Endometrial microvascular endothelial cells (primary cell): ENCODE data around the gene CLDN5. TPM values are rescaled to one million over a fixed set of nuclear protein-coding genes. Genes with fewer than 3 reads are reported as not detected.

Experiments used
- in situ Hi-C: cut with HindIII; loops from 2 replicates; pipeline ENCODE4 v1.10.0; 2017; ENCODE audit warnings: low sequenced_read_pairs, low pct_unique_long_range_greater_than_20kb; ENCODE audit errors: inconsistent ontology term
- total RNA-seq: library from RNA; depleted of rRNA; stranded (reverse); fragments of >200 nt; gene quantifications from one replicate; pipeline ENCODE4 v1.2.3, GENCODE V29; 2015; ENCODE audit errors: inconsistent ontology term

Gene CLDN5
- total RNA-seq, 1 donor from 2014 or later = 621 TPM

- in situ Hi-C loops = no loop called here
Measured at GRCh38 chr22:19509923-19510322, 14.3 kb downstream of the CLDN5 start.

DNA sequence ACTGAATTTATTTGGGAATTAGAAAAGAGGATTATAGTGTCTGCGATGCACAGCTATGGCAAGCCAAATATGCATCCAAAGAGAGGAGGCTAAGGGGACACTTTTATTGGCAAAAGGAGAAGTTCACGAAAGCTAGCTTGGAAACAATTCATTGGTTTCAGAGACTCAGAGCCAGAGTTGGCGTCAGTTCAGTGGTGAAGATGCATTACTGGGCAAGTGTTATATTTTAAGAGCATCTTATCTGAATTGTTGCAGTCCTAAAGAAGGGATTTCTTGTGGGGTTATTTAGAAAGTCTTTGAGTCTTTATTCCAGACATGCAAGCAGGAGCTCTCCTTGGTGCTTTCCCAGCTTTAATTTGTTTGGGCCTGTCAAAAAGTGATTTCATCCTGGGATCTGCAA lies 15.0 kb downstream of the CLDN5 start:
- in situ Hi-C loops = no loop called here

GRCh38 chr22:19508024-19508776 lies 16.0 kb downstream of the CLDN5 start:
- in situ Hi-C loops = no loop called here

DNA sequence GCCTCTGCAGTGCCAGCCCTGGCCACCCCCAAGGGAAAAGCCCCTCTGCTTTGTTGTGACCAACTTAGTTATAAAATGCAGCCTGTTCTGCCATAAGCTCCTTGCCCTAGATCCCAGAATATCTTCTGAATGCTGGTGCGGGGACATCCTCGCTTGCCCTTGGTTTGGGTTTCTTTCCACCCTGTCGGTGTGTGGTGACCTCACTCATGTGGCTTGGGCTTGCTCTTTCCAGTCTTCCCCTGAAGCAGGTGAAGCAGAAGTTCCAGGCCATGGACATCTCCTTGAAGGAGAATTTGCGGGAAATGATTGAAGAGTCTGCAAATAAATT lies 16.7 kb downstream of the CLDN5 start:
- in situ Hi-C loops = no loop called here

DNA sequence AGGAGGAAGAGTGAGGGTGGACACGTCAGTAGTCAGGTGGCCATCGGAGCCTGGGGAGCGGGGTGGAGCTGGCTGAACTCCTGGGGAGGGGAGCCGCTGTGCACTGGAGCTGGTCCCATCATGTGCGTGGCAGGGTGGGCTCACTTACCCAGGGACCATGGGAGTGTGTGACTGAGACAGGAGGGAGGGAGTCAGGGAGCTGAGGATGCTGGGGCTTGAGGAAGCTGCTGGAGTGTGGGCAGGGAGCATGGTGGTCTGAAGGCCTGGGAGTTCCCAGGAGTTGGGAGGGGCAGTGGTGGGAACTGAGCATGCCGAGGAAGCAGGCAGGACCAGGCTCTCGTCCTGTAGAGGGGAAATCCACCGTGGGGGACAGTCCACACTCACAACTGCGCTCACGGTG lies 18.0 kb downstream of the CLDN5 start:
- in situ Hi-C loops = no loop called here

GRCh38 chr22:19505735-19506126 lies 18.5 kb downstream of the CLDN5 start:
- in situ Hi-C loops = no loop called here

DNA sequence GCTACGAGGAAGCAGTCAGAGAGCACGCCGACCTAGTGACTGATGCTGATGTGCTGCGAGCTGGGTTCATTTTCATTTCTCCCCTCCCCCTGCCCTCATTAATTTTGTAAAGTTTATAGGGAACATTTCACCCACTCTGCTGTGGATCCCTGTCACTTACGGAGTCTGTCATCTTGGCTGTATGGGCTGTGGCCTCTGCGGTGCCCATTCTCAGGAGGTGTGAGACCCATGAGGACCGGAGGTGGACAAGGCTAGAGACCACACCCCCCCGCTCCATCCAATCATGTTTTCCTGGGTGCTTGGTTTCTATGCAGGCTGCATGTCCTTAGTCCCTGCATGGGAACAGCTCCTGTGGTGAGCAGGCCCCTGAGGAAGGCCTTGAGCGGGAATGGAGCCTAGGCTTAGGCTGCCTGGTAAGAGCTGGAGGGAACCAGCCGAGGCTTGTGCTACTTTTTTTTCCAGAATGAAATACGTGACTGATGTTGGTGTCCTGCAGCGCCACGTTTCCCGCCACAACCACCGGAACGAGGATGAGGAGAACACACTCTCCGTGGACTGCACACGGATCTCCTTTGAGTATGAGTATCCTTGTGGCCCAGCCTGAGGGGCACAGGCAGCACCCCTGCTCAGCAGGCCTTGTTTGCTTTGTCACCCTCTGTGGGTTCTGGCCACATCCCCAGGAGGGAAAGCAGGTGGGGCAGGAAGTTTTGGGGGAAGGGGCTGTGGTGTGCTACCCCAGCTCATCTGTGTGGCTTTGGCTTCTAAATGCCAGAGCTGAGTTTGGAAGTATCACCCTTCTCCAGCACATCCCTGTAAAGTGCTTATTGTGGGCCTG lies 19.1 kb downstream of the CLDN5 start:
- in situ Hi-C loops = no loop called here

GRCh38 chr22:19503869-19504268 lies 20.3 kb downstream of the CLDN5 start:
- in situ Hi-C loops = no loop called here

DNA sequence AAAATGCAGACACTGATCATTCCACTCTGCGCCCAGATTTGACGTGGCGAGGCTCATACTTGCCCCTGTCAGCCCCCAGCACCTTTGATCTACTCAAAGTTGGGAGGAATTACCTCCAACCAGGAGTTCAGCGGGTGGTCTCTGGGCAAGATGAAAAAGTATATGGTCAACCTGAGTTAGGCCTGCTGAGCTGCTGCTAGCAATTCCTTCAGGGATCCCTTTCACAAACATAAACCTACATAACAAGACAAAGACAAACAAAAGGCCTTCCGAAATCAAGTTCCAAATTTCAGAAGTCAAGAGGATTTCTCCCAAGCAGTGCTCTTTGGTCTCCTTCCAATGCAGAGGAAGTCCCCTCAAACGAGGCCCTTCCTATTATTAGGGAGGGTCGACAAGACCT lies 20.8 kb downstream of the CLDN5 start:
- in situ Hi-C loops = no loop called here

DNA sequence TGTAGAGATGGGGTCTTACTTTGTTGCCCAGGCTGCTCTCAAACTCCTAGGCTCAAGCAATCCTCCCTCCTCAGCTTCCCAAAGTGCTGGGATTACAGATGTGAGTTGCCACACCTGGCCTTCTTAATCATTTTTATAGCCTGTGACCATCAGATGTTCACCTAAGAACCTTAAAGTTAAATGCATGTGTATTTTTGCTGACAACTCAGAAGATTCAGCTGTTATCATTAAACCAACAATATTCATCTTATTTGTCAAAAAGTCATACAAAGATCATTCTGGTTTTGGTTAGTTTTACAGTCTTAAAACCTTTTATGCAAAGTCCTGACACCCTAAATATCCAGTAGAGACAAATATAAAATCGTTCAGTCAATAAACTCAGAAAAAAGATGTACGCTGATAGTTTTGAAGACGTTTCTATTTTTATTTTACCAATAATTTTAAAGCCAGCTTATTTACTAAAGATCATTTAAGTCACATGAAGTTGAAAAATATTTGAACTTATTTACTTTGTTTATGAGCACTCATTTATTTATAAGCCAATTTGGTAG lies 22.2 kb downstream of the CLDN5 start:
- in situ Hi-C loops = no loop called here

- in situ Hi-C loops = no loop called here
Measured at GRCh38 chr22:19499880-19500242, 24.3 kb downstream of the CLDN5 start.

- in situ Hi-C loops = no loop called here
Measured at GRCh38 chr22:19499236-19499879, 24.9 kb downstream of the CLDN5 start.

- in situ Hi-C loops = no loop called here
Measured at GRCh38 chr22:19498866-19499190, 25.4 kb downstream of the CLDN5 start.

- in situ Hi-C loops = no loop called here
Measured at GRCh38 chr22:19498154-19498865, 25.9 kb downstream of the CLDN5 start.

DNA sequence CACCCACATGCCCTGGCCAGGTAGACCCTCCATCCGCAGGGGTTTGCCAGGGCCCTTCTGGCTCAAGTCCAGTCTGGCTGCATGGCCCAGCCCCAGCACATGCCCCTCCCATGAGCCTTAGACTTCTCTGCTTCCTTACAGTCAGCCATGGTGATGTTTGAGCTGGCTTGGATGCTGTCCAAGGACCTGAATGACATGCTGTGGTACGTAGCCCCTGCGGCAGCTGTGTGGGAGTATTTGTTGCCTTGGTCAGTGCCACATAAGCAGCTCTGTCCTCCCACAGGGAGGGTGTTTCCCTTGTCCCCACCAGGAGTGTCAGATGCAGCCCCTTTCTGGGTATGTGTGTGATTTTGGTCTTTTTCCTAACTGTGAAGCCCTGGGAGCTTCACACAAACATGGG lies 27.0 kb downstream of the CLDN5 start:
- in situ Hi-C loops = no loop called here

DNA sequence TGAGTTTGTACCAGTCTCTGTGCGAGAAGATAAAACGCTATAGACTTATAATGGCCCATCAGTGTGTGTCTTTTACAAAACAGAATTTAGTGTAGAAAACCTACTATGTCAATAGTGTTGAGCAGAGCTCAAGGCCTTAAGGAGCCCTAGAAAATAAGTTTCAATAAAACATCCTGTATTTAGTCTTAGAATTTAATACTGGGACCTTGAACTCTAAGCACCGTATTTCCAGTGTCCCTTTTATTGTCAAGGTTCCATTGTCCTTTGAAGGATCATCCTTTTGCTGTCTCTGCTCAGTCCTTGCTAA lies 27.9 kb downstream of the CLDN5 start:
- in situ Hi-C loops = no loop called here

- in situ Hi-C loops = no loop called here
Measured at GRCh38 chr22:19495562-19496323, 28.5 kb downstream of the CLDN5 start.

DNA sequence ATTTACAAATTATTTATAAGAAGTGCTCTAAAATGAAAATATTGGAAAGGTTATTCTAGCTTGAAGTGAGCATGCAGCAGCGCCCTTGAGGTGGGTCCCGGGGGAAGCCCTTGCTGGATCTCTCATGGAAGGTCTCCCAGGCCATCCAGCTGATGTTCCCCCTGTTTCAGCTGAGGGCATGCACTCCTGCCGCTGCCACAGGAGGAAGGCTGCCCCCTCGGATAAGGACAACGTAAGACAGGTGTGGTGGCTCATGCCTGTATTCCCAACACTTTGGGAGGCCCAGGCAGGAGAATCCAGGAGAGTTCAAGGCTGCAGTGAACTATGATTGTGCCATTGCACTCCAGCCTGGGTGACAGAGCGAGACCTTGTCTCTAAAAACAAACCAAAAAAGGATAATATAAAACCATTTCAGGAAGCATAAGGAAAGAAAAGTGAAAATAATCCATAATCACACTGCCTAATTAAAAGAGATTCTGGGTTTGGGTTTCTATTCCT lies 29.5 kb downstream of the CLDN5 start:
- in situ Hi-C loops = no loop called here
